HepG2 (cell line): ENCODE measurements around the gene CRADD. TPM values are rescaled to one million over a fixed set of nuclear protein-coding genes. Genes with fewer than 3 reads are reported as not detected.

Source experiments
- ATAC-seq: fragments of 200-7000 bp; cut with Tn5 transposase; 3 replicates; pipeline ENCODE4 v1.9.1; 2020; ENCODE audit warnings: mild to moderate bottlenecking, moderate library complexity
- BruUV-seq: library from RNA; stranded (reverse); fragments of 400-500 nt; replicated peaks from 2 replicates; lab custom pipeline; 2021; lab: Mats Ljungman, UMichigan
- CTCF ChIA-PET: fragments of 300-600 bp; formaldehyde crosslinking; extraction: SDS; loops from one replicate; lab custom pipeline; 2021; ENCODE audit warnings: low total read pairs, inconsistent platforms, low intra/inter-chr PET ratio; lab: Yijun Ruan, JAX
- POLR2A ChIA-PET: fragments of 350-600 bp; sonication (Branson Sonifier 250); formaldehyde crosslinking; loops from one replicate; lab custom pipeline; 2020; ENCODE audit warnings: antibody characterized with exemption, inconsistent platforms; lab: Yijun Ruan, JAX
- DNase-seq: peaks from one replicate; pipeline ENCODE4 v3.0.0-alpha.2; 2015; ENCODE audit warnings: low spot score
- FAIRE-seq: peaks from 3 replicates; lab custom pipeline; 2011; peaks lifted over from hg19 to GRCh38; lab: Jason Lieb, UNC
- H2AFZ ChIP-seq: one replicate; pipeline ENCODE4 v1.6.1; 2011; ENCODE audit warnings: low read length, inconsistent platforms
- H3K27ac ChIP-seq: fragments of 300-600 bp; 3 replicates; pipeline ENCODE4 v1.8.0; 2011; ENCODE audit warnings: mixed run types, mild to moderate bottlenecking, mixed read lengths, low read length, inconsistent platforms; ENCODE audit not compliant: insufficient read depth; ENCODE audit errors: extremely low read length
- H3K27me3 ChIP-seq, 2 experiments: fragments of 200-600 bp in 1 of 2; 2 replicates in 1 of 2; 3 replicates in 1 of 2; pipeline versions ENCODE4 v1.6.0 to v1.8.0; 2011; ENCODE audit warnings: low read length in 2 of 2, mild to moderate bottlenecking in 2 of 2, moderate library complexity in 2 of 2, inconsistent platforms in 1 of 2; ENCODE audit not compliant: insufficient read depth in 2 of 2, control insufficient read depth in 1 of 2
- H3K36me3 ChIP-seq, 2 experiments: fragments of 200-600 bp in 1 of 2; replicated peaks in 1 of 2; 2 replicates in 1 of 2; 3 replicates in 1 of 2; pipeline versions ENCODE4 v1.5.1 to v1.8.0; 2011; ENCODE audit warnings: low read length in 2 of 2, inconsistent platforms in 1 of 2; ENCODE audit not compliant: insufficient read depth in 2 of 2, control insufficient read depth in 1 of 2
- H3K4me1 ChIP-seq: 2 replicates; pipeline ENCODE4 v1.5.1; 2012; ENCODE audit warnings: low read length, inconsistent platforms; ENCODE audit not compliant: insufficient read depth
- H3K4me2 ChIP-seq: 2 replicates; pipeline ENCODE4 v1.6.0; 2011; ENCODE audit warnings: low read depth, low read length, inconsistent platforms
- H3K4me3 ChIP-seq, 3 experiments: fragments of 200-600 bp in 1 of 3; sonication (generic), shearing (Covaris generic) in 1 of 3; replicated peaks in 1 of 3; 2 replicates each; pipeline ENCODE4 v1.5.1; 2011 to 2016; ENCODE audit warnings: low read length in 3 of 3, inconsistent platforms in 2 of 3, low read depth in 2 of 3, mild to moderate bottlenecking in 2 of 3, control low read depth in 1 of 3, mixed read lengths in 1 of 3; ENCODE audit not compliant: insufficient read depth in 1 of 3
- H3K79me2 ChIP-seq: one replicate; pipeline ENCODE4 v1.6.1; 2011; ENCODE audit warnings: low read length, inconsistent platforms; ENCODE audit not compliant: insufficient read depth
- H3K9ac ChIP-seq: 2 replicates; pipeline ENCODE4 v1.6.0; 2011; ENCODE audit warnings: mild to moderate bottlenecking, low read depth, low read length, inconsistent platforms; ENCODE audit not compliant: insufficient read depth
- H3K9me3 ChIP-seq: 2 replicates; pipeline ENCODE4 v1.5.1; 2012; ENCODE audit warnings: mild to moderate bottlenecking, low read length
- H4K20me1 ChIP-seq: 2 replicates; pipeline ENCODE4 v1.6.0; 2011; ENCODE audit warnings: inconsistent platforms, mild to moderate bottlenecking, low read length, moderate library complexity; ENCODE audit not compliant: insufficient read depth
- ASH2L ChIP-seq: fragments of 300-600, 200-600 bp; sonication (generic); IDR thresholded peaks from 2 replicates; pipeline ENCODE4 v1.7.0; 2017; ENCODE audit warnings: low read depth, mild to moderate bottlenecking, moderate library complexity, mixed read lengths, low read length; ENCODE audit not compliant: insufficient read length
- ATF3 ChIP-seq: sonication (generic); formaldehyde crosslinking; IDR thresholded peaks from 2 replicates; pipeline ENCODE4 v1.4.0; 2020; ENCODE audit warnings: missing genetic modification reagents
- ATF7 ChIP-seq, 2 experiments: fragments of 450-650 bp in 1 of 2; sonication (generic) in 1 of 2; formaldehyde crosslinking in 1 of 2; IDR thresholded peaks; 2 replicates each; pipeline versions ENCODE4 v1.4.0 to v1.6.1; 2016 to 2020; ENCODE audit warnings: antibody characterized with exemption in 1 of 2, mild to moderate bottlenecking in 1 of 2, missing genetic modification reagents in 1 of 2
- CEBPZ ChIP-seq: IDR thresholded peaks from 2 replicates; pipeline ENCODE4 v1.6.1; 2012; ENCODE audit warnings: low read length, improper control_type of control experiment
- NFKBIZ ChIP-seq: IDR thresholded peaks from 2 replicates; pipeline ENCODE4 v1.6.1; 2018; ENCODE audit warnings: missing genetic modification reagents, missing compliant biosample characterization
- SIN3B ChIP-seq: fragments of 150-350 bp; IDR thresholded peaks from 2 replicates; pipeline ENCODE4 v1.6.1; 2014; ENCODE audit warnings: low read length
- SMAD1 ChIP-seq: sonication (generic); formaldehyde crosslinking; IDR thresholded peaks from 2 replicates; pipeline ENCODE4 v1.4.0; 2020; ENCODE audit warnings: missing genetic modification reagents, low read depth, mild to moderate bottlenecking, borderline replicate concordance
- SNAPC5 ChIP-seq: sonication (generic); formaldehyde crosslinking; IDR thresholded peaks from 2 replicates; pipeline ENCODE4 v1.8.1; 2023; ENCODE audit warnings: mild to moderate bottlenecking, missing genetic modification reagents, borderline replicate concordance
- XRCC5 ChIP-seq: fragments of 200-400 bp; formaldehyde crosslinking; optimal IDR thresholded peaks from 2 replicates; pipeline ENCODE3; 2017; ENCODE audit warnings: mild to moderate bottlenecking, low read length
- ZMYM2 ChIP-seq: sonication (generic); formaldehyde crosslinking; IDR thresholded peaks from 2 replicates; pipeline ENCODE4 v1.8.0; 2022; ENCODE audit warnings: mild to moderate bottlenecking, missing genetic modification reagents
- ZNF124 ChIP-seq: sonication (generic); formaldehyde crosslinking; IDR thresholded peaks from 2 replicates; pipeline ENCODE4 v1.4.0; 2020; ENCODE audit warnings: missing genetic modification reagents
- ZNF280B ChIP-seq: sonication (generic); formaldehyde crosslinking; IDR thresholded peaks from 2 replicates; pipeline ENCODE4 v1.5.0; 2020; ENCODE audit warnings: missing genetic modification reagents, mild to moderate bottlenecking, borderline replicate concordance
- ZNF329 ChIP-seq: sonication (generic); formaldehyde crosslinking; IDR thresholded peaks from 2 replicates; pipeline ENCODE4 v1.9.0; 2021; ENCODE audit warnings: low read depth, mild to moderate bottlenecking, missing genetic modification reagents
- ZNF337 ChIP-seq: sonication (generic); formaldehyde crosslinking; IDR thresholded peaks from 2 replicates; pipeline ENCODE4 v1.5.1; 2020; ENCODE audit warnings: missing genetic modification reagents, low read depth, mild to moderate bottlenecking, borderline replicate concordance
- ZNF350 ChIP-seq: sonication (generic); formaldehyde crosslinking; IDR thresholded peaks from 2 replicates; pipeline ENCODE4 v1.4.0; 2020; ENCODE audit warnings: mild to moderate bottlenecking, low read depth, missing genetic modification reagents, borderline replicate concordance
- ZNF432 ChIP-seq: sonication (generic); formaldehyde crosslinking; IDR thresholded peaks from 2 replicates; pipeline ENCODE4 v1.5.0; 2020; ENCODE audit warnings: missing genetic modification reagents, mild to moderate bottlenecking, borderline replicate concordance
- ZNF510 ChIP-seq: sonication (generic); formaldehyde crosslinking; IDR thresholded peaks from 2 replicates; pipeline ENCODE4 v1.4.0; 2020; ENCODE audit warnings: low read depth, mild to moderate bottlenecking, missing genetic modification reagents
- ZNF549 ChIP-seq: sonication (generic); formaldehyde crosslinking; IDR thresholded peaks from 2 replicates; pipeline ENCODE4 v1.5.0; 2020; ENCODE audit warnings: missing genetic modification reagents
- ZNF709 ChIP-seq: sonication (generic); formaldehyde crosslinking; IDR thresholded peaks from 2 replicates; pipeline ENCODE4 v1.5.0; 2020; ENCODE audit warnings: mild to moderate bottlenecking, missing genetic modification reagents
- WGBS: methylation state at CpG from one replicate; pipeline ENCODE4 v1.1.6; 2017; ENCODE audit warnings: low lambda C conversion rate; 5-methylcytosine and 5-hydroxymethylcytosine counted together
- in situ Hi-C: cut with HindIII; loops from 2 replicates; pipeline ENCODE4 v1.10.0; 2017; ENCODE audit warnings: low pct_unique_long_range_greater_than_20kb; ENCODE audit not compliant: extremely low pct_ligation_motif_present
- intact Hi-C: fragments of 100-400 bp; cut with micrococcal nuclease; formaldehyde crosslinking; loops from one replicate; pipeline ENCODE4 v1.10.0; 2022; ENCODE audit not compliant: unreplicated experiment
- polyA plus RNA-seq, 8 experiments: library from polyadenylated mRNA; depleted of rRNA in 3 of 8; stranded (reverse) in 7 of 8; unstranded in 1 of 8; fragments of >200 nt; fragmentation: Illumina TruSeq in 4 of 8; extraction: Trizol in 4 of 8; gene quantifications; 2 replicates each; pipeline versions ENCODE4 v1.2.1 to v1.2.3, GENCODE V29; 2011 to 2016; ENCODE audit warnings: low read depth in 4 of 8, missing spikeins in 1 of 8, mixed read lengths in 1 of 8; ENCODE audit not compliant: insufficient read depth in 1 of 8
- total RNA-seq, 5 experiments: library from RNA; depleted of rRNA; stranded (reverse); fragments of >200 nt; fragmentation: Illumina TruSeq; extraction: Trizol; gene quantifications; 2 replicates each; pipeline ENCODE4 v1.2.3, GENCODE V29; 2016; ENCODE audit warnings: low read depth in 1 of 5

Gene CRADD
- total and polyA plus RNA-seq, 2 of the 13 experiments (the other 11 are each of a cell fraction or from before 2014, with no cell fraction given), result 12.4 to 18.8 TPM

- WGBS, result 17% methylated on average over 3 of the region's 3 CpGs
Observed at GRCh38 chr12:93921521-93921920, 244.3 kb downstream of the CRADD start.

GRCh38 chr12:93922583-93923006 lies 245.4 kb downstream of the CRADD start:
- H3K4me1 ChIP-seq, result no peaks in the 10 kb centered on the region
- no peaks in the 10 kb centered on the region; a peak in 1 of 5 replicates for H3K27me3 ChIP-seq
- H2AFZ ChIP-seq, result no peak overlapping the region
- no peaks in the 10 kb centered on the region for H3K79me2 ChIP-seq
- H3K9me3 ChIP-seq, result peaks cover 12% of the 10 kb centered on the region
- no peak overlapping the region for H3K4me2 ChIP-seq
- H3K27ac ChIP-seq, result no peak overlapping the region
- H3K9ac ChIP-seq, result no peak overlapping the region
- H3K4me3 ChIP-seq, result no peak overlapping the region
- POLR2A ChIA-PET, result no interaction called here
- BruUV-seq, result no TSS peak
- CTCF ChIA-PET, result no interaction called here
- H4K20me1 ChIP-seq, result no peaks in the 10 kb centered on the region
- ATAC-seq (no peak), DNase-seq (no peak), FAIRE-seq (no peak)
- in situ Hi-C loops (no loop called here), intact Hi-C loops (no loop called here)
- WGBS, result 7% methylated on average over 5 of the region's 5 CpGs
- no peaks in the 10 kb centered on the region for H3K36me3 ChIP-seq
- TF ChIP-seq ASH2L (no peak), ZNF280B (CRISPR knock-in tag) (no peak), ZNF510 (CRISPR knock-in tag) (no peak), SNAPC5 (CRISPR knock-in tag) (no peak), ZNF329 (no peak), ZNF432 (CRISPR knock-in tag) (no peak), CEBPZ (no peak), ZNF549 (CRISPR knock-in tag) (no peak), ATF3 (no peak)

More at GRCh38 chr12:93921521-93921920, 244.3 kb downstream of the CRADD start:
- H3K9me3 ChIP-seq, result peaks cover 12% of the 10 kb centered on the region
- H4K20me1 ChIP-seq, result no peaks in the 10 kb centered on the region
- FAIRE-seq (no peak), DNase-seq (no peak), ATAC-seq (no peak)
- no TSS peak for BruUV-seq
- no peak overlapping the region for H3K9ac ChIP-seq
- ChIA-PET POLR2A (no interaction called here), CTCF (no interaction called here)
- no peaks in the 10 kb centered on the region for H3K4me1 ChIP-seq
- H3K27me3 ChIP-seq, result no peaks in the 10 kb centered on the region; a peak in 1 of 5 replicates
- no peak overlapping the region for H2AFZ ChIP-seq
- H3K27ac ChIP-seq, result no peak overlapping the region
- no peak overlapping the region for H3K4me2 ChIP-seq
- intact Hi-C loops, result no loop called here
- H3K36me3 ChIP-seq, result no peaks in the 10 kb centered on the region
- no peaks in the 10 kb centered on the region for H3K79me2 ChIP-seq
- in situ Hi-C loops, result no loop called here
- no peak overlapping the region for H3K4me3 ChIP-seq
- TF ChIP-seq ZNF709 (CRISPR knock-in tag) (no peak), ZNF124 (no peak), ATF7 (IDR thresholded peaks at IDR 0.05) (no peak), ATF7 (CRISPR knock-in tag; IDR thresholded peaks at IDR 0.05) (no peak), SIN3B (no peak), XRCC5 (no peak), ZNF337 (no peak), SMAD1 (CRISPR knock-in tag) (no peak), NFKBIZ (CRISPR knock-in tag) (no peak), ZNF350 (CRISPR knock-in tag) (no peak), ZMYM2 (CRISPR knock-in tag) (no peak)
